HL-60/S4 (cell line): ENCODE results near the gene NOM1.
"Not testable (repeated sequence)": the region's sequence is repeated elsewhere in the genome, so short reads cannot be mapped to it uniquely, and the experiment has no call there.

ENCODE experiments used
- in situ Hi-C: fragments of 300-500 bp; cut with MboI; formaldehyde crosslinking; loops from 2 replicates; pipeline ENCODE4 v1.14.3; 2022; ENCODE audit warnings: low sequenced_read_pairs

The NOM1 gene

GRCh38 chr7:156949541-156950380 lies at the start of gene NOM1:
Gene NOM1, plus strand, starts transcription at chr7:156949712. Its CDS starts 26 bp downstream, at chr7:156949738.
- in situ Hi-C loops, result loop anchor here (25.0 kb wide), 1 partner anchor 313 kb away; no protein-coding TSS in a partner anchor

GRCh38 chr7:156900093-156900492 lies 49.4 kb upstream of the NOM1 start:
- in situ Hi-C loops, result not testable (repeated sequence)

DNA sequence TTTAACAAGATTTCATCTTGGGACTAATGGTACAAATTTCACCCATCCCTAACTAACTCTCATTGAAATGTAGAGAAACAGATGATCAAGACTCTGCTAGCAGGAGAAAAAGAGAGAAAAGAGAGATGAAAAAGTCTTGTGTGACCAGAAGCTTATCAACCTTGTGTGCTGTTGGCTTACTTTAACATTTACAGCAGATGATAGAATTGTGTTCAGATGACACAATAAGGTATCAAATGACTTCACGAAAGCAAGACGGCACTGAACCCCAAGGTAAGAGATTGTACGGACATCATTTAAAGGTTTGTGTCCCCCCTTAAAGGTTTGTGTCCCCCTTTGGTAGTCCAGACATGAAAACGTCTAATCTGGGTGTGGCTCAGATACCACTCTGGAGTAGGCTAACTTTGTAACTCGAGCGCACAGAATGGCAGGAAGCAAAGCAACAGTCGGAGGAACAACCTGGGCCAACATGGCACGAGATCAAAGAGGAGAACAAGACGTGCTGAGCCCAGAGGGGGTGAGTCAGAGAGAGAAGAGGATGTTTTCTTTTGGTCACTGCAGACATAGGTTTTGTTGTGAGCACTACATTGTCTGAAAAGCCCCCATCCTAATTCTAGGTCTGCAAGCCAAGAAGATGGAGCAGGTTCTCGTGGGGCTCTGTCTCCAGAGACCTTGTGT lies 46.1 kb upstream of the NOM1 start:
- in situ Hi-C loops, result no loop called here

- in situ Hi-C loops, result no loop called here
Observed at GRCh38 chr7:156906200-156906649, 43.3 kb upstream of the NOM1 start.

DNA sequence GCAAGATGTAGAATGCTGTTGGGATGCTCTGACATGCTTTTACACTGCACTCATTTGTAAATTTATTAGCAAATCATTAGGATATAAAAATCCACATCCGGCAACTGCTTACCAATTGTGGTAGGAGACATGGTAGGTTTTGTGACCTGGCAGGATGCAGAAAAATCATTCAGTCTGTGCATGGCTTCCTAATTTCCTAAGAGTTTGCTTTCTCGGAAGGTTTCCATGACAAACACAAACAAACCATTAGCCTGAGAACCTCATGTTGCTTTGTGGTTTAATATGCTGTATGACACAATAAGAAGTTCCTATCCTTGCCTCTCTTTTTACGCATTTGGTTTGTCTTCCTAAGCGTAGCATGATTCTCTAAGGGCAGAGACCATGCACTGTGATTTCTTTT lies 41.9 kb upstream of the NOM1 start:
- in situ Hi-C loops, result no loop called here

DNA sequence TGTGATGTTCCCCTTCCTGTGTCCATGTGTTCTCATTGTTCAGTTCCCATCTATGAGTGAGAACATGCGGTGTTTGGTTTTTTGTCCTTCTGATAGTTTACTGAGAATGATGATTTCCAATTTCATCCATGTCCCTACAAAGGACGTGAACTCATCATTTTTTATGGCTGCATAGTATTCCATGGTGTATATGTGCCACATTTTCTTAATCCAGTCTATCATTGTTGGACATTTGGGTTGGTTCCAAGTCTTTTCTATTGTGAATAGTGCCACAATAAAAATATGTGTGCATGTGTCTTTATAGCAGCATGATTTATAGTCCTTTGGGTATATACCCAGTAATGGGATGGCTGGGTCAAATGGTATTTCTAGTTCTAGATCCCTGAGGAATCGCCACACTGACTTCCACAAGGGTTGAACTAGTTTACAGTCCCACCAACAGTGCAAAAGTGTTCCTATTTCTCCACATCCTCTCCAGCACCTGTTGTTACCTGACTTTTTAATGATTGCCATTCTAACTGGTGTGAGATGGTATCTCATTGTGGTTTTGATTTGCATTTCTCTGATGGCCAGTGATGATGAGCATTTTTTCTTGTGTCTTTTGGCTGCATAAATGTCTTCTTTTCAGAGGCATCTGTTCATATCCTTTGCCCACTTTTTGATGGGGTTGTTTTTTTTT lies 39.8 kb upstream of the NOM1 start:
- in situ Hi-C loops, result not testable (repeated sequence)

GRCh38 chr7:156918635-156919034 lies 30.9 kb upstream of the NOM1 start:
- in situ Hi-C loops, result no loop called here

GRCh38 chr7:156919132-156919713 lies 30.3 kb upstream of the NOM1 start:
- in situ Hi-C loops, result no loop called here

- in situ Hi-C loops, result no loop called here
Observed at GRCh38 chr7:156920076-156920475, 29.4 kb upstream of the NOM1 start.

DNA sequence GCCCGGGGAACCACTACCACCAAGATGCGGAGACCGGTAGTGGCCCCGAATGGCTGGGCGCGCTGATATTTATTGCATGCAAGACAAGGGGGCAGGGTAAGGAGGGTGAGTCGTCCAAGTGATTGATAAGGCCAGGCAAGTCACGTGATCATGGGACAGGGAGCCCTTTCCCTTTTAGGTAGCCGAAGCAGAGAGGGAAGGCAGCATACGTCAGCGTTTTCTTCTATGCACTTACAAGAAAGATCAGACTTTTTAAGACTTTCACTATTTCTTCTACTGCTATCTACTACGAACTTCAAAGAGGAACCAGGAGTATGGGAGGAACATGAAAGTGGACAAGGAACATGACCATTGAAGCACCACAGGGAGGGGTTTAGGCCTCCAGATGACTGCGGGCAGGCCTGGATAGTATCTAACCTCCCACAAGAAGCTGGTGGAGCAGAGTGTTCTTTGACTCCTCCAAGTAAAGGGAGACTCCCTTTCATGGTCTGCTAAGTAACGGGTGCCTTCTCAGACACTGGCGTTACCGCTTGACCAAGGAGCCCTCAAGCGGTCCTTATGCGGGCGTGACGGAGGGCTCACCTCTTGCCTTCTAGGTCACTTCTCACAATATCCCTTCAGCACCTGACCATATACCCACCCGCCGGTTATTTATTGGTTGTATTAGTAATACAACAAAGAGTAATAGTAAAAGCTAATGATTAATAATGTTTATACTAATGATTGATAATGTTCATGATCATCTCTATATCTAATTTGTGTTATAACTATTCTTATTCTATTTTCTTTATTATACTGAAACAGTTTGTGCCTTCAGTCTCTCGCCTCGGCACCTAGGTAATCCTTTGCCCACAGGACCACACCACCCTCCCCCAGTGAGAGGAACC lies 28.8 kb upstream of the NOM1 start:
- in situ Hi-C loops, result not testable (repeated sequence)

- in situ Hi-C loops, result not testable (repeated sequence)
Observed at GRCh38 chr7:156922304-156922703, 27.2 kb upstream of the NOM1 start.

DNA sequence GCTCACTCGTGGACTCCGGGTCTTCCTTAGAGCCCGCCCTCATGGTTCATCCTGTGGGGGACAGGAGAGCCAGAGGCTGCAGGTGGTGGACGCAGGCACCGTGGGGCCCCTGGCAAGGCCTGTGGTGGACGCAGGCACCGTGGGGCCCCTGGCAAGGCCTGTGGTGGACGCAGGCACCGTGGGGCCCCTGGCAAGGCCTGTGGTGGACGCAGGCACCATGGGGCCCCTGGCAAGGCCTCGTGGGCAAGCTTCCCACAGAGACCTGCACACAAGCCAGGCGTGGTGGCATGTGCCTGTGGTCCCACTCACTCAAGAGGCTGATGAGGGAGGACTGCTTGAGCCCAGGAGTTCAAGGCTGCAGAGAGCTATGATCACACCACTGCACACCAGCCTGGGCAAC lies 23.7 kb upstream of the NOM1 start:
- in situ Hi-C loops, result not testable (repeated sequence)

DNA sequence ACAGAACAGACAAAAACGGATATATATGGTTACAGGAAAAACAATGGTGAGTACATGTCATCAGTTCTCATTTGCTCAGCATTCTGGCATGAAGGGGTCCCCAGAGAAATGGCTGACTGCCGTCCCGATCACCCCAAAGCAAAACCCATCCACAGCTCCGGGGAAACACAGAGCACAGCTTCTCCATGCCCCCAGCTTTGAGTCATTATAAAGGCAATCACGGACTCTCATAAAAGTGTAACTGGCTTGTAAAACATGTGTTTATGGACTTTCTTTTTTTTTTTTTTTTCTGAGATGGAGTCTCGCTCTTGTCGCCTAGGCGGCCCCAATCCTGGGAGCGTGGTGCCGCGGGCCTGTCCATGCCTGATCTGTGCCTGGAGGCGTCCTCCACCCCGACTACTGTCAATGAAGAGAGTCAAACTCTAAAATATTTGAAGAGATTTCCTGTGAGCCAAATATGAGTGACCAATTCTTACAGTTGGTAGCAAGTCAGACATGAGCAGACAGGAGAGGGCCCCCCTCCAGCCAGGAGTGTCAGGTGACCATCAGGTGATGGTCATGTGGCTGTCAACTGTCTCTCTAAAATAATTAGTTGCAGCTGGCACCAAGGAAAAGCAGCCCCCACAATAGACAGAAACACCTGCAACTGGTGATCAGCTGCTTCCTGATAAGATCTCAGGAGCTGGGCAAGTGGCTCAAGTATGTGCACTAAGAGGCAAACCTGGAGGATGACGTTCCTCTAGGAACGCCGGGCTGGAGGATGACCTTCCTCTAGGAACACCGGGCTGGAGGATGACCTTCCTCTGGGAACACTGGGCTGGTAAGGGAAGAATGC lies 21.7 kb upstream of the NOM1 start:
- in situ Hi-C loops, result no loop called here

DNA sequence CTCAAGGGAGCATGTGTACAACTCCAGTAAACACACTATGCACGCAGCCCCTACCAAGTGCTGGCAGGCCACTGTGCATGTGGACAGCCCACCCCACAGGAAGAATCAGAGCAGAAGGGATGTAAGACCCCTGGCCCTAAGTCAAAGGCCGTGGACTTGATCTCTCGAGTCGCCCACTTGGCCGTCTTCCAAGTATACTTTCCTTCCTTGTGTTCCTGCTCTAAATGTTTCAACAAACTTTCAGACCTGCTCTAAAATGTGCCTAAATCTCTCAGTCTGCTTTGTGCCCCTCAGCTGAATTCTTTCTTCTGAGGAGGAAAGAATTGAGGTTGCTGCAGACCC lies 21.1 kb upstream of the NOM1 start:
- in situ Hi-C loops, result no loop called here

- in situ Hi-C loops, result no loop called here
Observed at GRCh38 chr7:156929789-156930539, 19.5 kb upstream of the NOM1 start.

GRCh38 chr7:156932006-156932405 lies 17.5 kb upstream of the NOM1 start:
- in situ Hi-C loops, result no loop called here

- in situ Hi-C loops, result no loop called here
Observed at GRCh38 chr7:156935250-156935649, 14.3 kb upstream of the NOM1 start.

DNA sequence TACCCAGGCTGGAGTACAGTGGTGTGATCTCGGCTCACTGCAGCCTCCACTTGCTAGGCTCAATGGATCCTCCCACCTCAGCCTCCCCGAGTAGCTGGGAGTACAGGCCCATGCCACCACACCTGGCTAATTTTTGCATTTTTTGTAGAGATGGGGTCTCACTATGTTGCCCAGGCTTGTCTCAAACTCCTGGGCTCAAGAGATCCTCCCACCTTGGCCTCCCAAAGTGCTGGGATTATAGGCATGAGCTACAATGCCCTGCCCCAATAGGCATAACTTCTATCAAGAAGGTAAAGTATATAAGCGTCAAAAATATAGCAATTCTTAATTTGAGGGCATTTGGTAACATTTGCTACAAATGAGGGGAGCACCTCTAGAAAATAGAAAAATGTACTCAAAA lies 12.7 kb upstream of the NOM1 start:
- in situ Hi-C loops, result not testable (repeated sequence)
